Heart left ventricle (tissue), 16 donors: ENCODE measurements around the gene TXNIP. TPM values are rescaled to one million over a fixed set of nuclear protein-coding genes. Genes with fewer than 3 reads are reported as not detected.

Experiments
- ATAC-seq, 4 donors: fragments of 200-7000 bp; cut with Tn5 transposase; one replicate each; pipeline ENCODE4 v1.9.1; 2020 to 2022; ENCODE audit warnings: moderate library complexity in 4 of 4, mild to moderate bottlenecking in 3 of 4, moderate number of reproducible peaks in 1 of 4
- DNase-seq, 5 donors: peaks; one replicate each; pipeline ENCODE4 v3.0.0-alpha.2; 2020
- H3K27ac ChIP-seq, 12 donors: fragments of 200-600 bp; sonication (generic) in 4 of 12; one replicate each; pipeline versions ENCODE4 v1.5.0 to v1.8.0; 2016 to 2022; ENCODE audit warnings: mild to moderate bottlenecking in 2 of 12
- H3K27me3 ChIP-seq, 9 donors: fragments of 200-600 bp; sonication (generic) in 2 of 9; one replicate each; pipeline versions ENCODE4 v1.5.1 to v1.8.0; 2016 to 2022; ENCODE audit warnings: mild to moderate bottlenecking in 3 of 9
- H3K36me3 ChIP-seq, 9 donors: fragments of 200-600 bp; sonication (generic) in 2 of 9; one replicate each; pipeline versions ENCODE4 v1.5.0 to v1.8.0; 2018 to 2022; ENCODE audit warnings: mild to moderate bottlenecking in 2 of 9
- H3K4me1 ChIP-seq, 12 donors: fragments of 200-600 bp; sonication (generic) in 4 of 12; one replicate each; pipeline versions ENCODE4 v1.5.0 to v1.8.0; 2016 to 2022; ENCODE audit warnings: mild to moderate bottlenecking in 3 of 12
- H3K4me3 ChIP-seq, 12 donors: fragments of 200-600 bp; sonication (generic) in 4 of 12; one replicate each; pipeline versions ENCODE4 v1.5.0 to v1.8.0; 2017 to 2022; ENCODE audit warnings: mild to moderate bottlenecking in 9 of 12, moderate library complexity in 4 of 12
- H3K9me3 ChIP-seq, 12 donors: fragments of 200-600 bp; sonication (generic) in 4 of 12; one replicate each; pipeline versions ENCODE4 v1.5.0 to v1.8.0; 2016 to 2022; ENCODE audit warnings: mild to moderate bottlenecking in 1 of 12
- CTCF ChIP-seq, 12 donors: fragments of 200-600 bp; sonication (generic) in 4 of 12; IDR thresholded peaks; one replicate each; pipeline versions ENCODE4 v1.5.0 to v1.8.0; 2018 to 2022; ENCODE audit warnings: antibody characterized with exemption in 12 of 12, mild to moderate bottlenecking in 5 of 12
- POLR2A ChIP-seq, 2 donors: fragments of 450-650 bp; IDR thresholded peaks; one replicate each; pipeline ENCODE4 v1.6.1; 2017; ENCODE audit warnings: antibody characterized with exemption in 2 of 2, mild to moderate bottlenecking in 2 of 2, moderate library complexity in 2 of 2
- WGBS, 4 donors: extraction: QIAGEN DNeasy Blood & Tissue Kit in 2 of 4; methylation state at CpG; one replicate each; pipeline versions ENCODE4 v1.1.5 to v1.1.7; 2013 to 2018; 5-methylcytosine and 5-hydroxymethylcytosine counted together
- intact Hi-C, 10 donors: fragments of 100-400 bp; cut with DNase I; formaldehyde crosslinking; loops; one replicate each; pipeline versions ENCODE4 v1.11.1 to v1.14.2; 2022
- polyA plus RNA-seq, 2 donors: library from polyadenylated mRNA; stranded (reverse); fragments of 200-250 nt; gene quantifications; one replicate each; pipeline ENCODE4 v1.2.3, GENCODE V29; 2013
- total RNA-seq, 9 donors: library from RNA; depleted of rRNA in 2 of 9; stranded (reverse); fragments of >200 nt in 2 of 9; fragmentation: NEBNext Ultra II Directional in 3 of 9; extraction: Animal tissue kit (Norgen Biotek cat#: 25700) in 3 of 9; gene quantifications; one replicate each; pipeline versions ENCODE4 v1.1.0 to v1.2.4, GENCODE V29; 2016 to 2023
- donor health status: ischemic (EF 13 %, LVEDD 7.1; RV severe dilation, severe dysfunction).
- donor health status: healthy with polysubstance abuse.
- donor health status: DM: no; HTN: yes; CAD: no.
- donor health status: DM: no; HTN: no; CAD: no.
- donor health status: ischemic (EF 25% LVEDD 6.9; RV normal size, moderate dysfunction).
- donor health status: ischemic (EF 25% LVEDD 5.7; RV mildly dilated, moderate dysfunction).
- donor health status: healthy.
- donor health status: DM: yes; HTN: yes; CAD: no.
- donor health status: ischemic (EF 35%, LVEDD 5.7; RV mildly dilated, moderate dysfunction).
- donor health status: nonischemic (EF 11% LVEDD 7.7; RV severe dilation, severe dysfunction).
- donor health status: DM: yes; HTN: yes; CAD: no.
- donor health status: PGD.
- donor health status: ischemic (EF 29% LVEDD 5.4; RV normal size, mild dysfunction).
- donor health status: nonischemic (EF 23%, LVEDD 6.1; RV moderate dilation, normal function).

The TXNIP gene
- total and polyA plus RNA-seq, 11 donors: 222 to 1,925 (median 844) TPM

DNA sequence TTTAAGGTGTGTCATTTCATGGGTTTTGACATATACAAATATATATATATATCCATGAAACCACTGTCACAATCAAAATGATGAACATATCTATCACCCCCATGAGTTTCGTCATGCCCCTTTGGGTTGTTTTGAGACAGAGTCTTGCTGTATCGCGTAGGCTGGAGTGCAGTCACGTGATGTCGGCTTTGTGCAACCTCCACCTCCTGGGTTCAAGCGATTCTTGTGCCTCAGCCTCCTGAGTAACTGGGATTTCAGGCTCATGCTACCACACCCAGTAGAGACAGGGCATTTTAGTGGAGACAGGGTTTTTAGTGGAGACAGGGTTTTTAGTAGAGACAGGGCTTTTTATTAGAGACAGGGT, 17.2 kb upstream of the TXNIP start:
- Histone ChIP-seq H3K9me3 (no peaks in the 10 kb centered on the region), H3K4me3 (no peak overlapping the region), H3K27me3 (peaks cover 0 to 3% (median 0%) of the 10 kb centered on the region in 9 donors), H3K27ac (no peak overlapping the region), H3K4me1 (peaks cover 0 to 25% (median 7%) of the 10 kb centered on the region in 12 donors), H3K36me3 (peaks cover 0 to 4% (median 0%) of the 10 kb centered on the region in 9 donors)
- WGBS, 4 donors: 75 to 81% (median 79%) methylated on average over 6 of the region's 6 CpGs
- no peak for TF ChIP-seq CTCF (IDR thresholded peaks at IDR 0.05)
- DNase-seq (no peak), ATAC-seq (no peak)
- intact Hi-C loops: loop anchor here (1.0 to 10.0 kb wide), 12 partner anchors 37 to 169 kb away; partner anchors contain the start of genes NUDT17 (in 6 of the 10) and ITGA10 (in 1 of the 10)

DNA sequence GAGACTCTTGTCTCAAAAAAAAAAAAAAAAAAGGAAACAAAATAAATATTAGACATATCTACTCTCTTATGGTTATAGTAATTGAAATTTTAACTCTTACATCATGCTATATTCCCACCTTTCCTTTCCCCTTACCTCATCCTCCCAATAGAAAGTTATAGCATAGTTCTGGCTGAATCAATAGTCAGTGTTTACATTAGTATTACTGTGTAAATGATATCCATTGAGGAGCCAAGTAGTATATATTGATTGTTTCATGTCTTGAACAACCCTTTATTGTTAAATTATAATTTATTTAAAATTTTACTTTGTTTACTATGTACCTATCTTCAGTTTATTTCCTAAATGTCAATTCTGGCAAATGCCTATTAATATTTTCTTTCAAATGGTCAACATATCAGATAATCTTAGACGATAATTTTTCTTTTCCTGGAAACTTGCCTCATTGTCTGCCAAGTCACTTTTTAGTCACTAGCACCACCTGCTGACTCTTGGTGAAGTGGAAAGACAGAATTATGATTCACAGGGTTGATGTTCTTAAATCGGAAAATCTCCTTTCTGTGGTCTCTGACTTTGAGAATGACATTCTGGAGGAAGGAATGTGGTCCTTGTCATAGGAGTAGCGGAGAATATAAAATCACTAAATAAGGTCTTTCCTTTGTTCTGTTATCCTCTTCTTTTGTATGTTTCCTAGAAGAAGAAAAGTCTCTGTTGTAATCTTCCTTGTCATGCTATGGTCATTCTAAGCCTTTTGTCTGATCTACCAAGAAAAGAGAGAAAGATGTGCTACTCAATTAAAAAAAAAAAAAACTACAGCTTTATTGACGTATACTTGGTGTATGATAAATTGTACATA, 16.6 kb upstream of the TXNIP start:
- Histone ChIP-seq H3K27ac (no peak overlapping the region), H3K36me3 (no peaks in the 10 kb centered on the region), H3K9me3 (no peaks in the 10 kb centered on the region), H3K4me3 (no peak overlapping the region), H3K27me3 (no peaks in the 10 kb centered on the region), H3K4me1 (peaks cover 0 to 25% (median 7%) of the 10 kb centered on the region in 12 donors)
- TF ChIP-seq POLR2A (IDR thresholded peaks at IDR 0.05) (no peak), CTCF (IDR thresholded peaks at IDR 0.05) (peak; percentile 60 to 90 (median 84))
- intact Hi-C loops: loop anchor here (1.0 to 10.0 kb wide), 12 partner anchors 36 to 168 kb away; partner anchors contain the start of genes NUDT17 (in 6 of the 10) and ITGA10 (in 1 of the 10)
- WGBS, 4 donors: 3 to 19% (median 8%) methylated on average over 4 of the region's 4 CpGs
- ATAC-seq (peak in 2 of 4 donors; percentile 31 to 54), DNase-seq (peak in 1 of 5 donors; percentile 46)

DNA sequence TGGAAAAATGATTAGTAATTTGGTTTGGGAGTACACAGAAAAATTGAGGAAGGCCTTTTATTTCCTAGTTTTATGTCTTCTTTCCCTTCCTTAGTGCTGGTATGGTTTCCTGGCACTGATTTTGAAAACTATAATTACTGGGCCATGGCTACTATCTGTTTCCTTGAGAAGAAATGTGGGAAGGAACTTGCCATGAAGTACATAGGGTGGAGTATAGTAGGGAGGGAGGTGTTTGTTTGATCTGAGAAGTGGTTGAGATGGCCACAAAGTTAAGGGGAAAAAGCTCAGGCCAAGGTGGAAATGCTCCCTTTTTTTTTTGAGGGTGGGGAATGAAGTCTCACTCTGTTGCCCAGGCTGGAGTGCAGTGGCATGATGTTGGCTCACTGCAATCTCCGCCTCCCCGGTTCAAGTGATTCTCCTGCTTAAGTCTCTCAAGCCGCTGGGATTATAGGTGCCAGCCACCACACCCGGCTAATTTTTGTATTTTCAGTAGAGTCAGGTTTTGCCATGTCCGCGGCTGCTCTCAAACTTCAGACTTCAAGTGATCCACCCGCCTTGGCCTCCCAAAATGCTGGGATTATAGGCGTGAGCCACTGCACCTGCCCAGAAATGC, 13.9 kb upstream of the TXNIP start:
- 76 to 89% (median 81%) methylated on average over 8 of the region's 8 CpGs for WGBS, 4 donors
- Histone ChIP-seq H3K9me3 (no peaks in the 10 kb centered on the region), H3K27me3 (no peaks in the 10 kb centered on the region), H3K27ac (peak overlapping the region; percentile 26 to 70 (median 56)), H3K36me3 (no peaks in the 10 kb centered on the region), H3K4me1 (peaks cover 2 to 51% (median 20%) of the 10 kb centered on the region in 12 donors), H3K4me3 (no peak overlapping the region)
- ATAC-seq (peak; percentile 35 to 65 (median 44)), DNase-seq (no peak)
- no peak for TF ChIP-seq CTCF (IDR thresholded peaks at IDR 0.05)
- TF ChIP-seq POLR2A (IDR thresholded peaks at IDR 0.05): no peak
- intact Hi-C loops: loop anchor here in 8 of 10 donors (5.0 to 10.0 kb wide), 6 partner anchors 98 to 163 kb away; partner anchors contain the start of genes NUDT17 (in 2 of the 8) and ITGA10 (in 1 of the 8)
